H1 (cell line): Measurements from ENCODE around the gene PROSER1. TPM values are rescaled to one million over a fixed set of nuclear protein-coding genes. Genes with fewer than 3 reads are reported as not detected.

Experiments
- KDM4A ChIP-seq: IDR thresholded peaks from one replicate; pipeline ENCODE4 v1.7.1; 2012; ENCODE audit warnings: low read depth, mild to moderate bottlenecking, moderate library complexity, low read length, inconsistent platforms; ENCODE audit not compliant: severe bottlenecking
- polyA plus RNA-seq, 7 experiments: library from polyadenylated mRNA; depleted of rRNA in 3 of 7; stranded (reverse) in 5 of 7; unstranded in 2 of 7; fragments of >200 nt in 5 of 7; fragments of 200-250 nt in 2 of 7; gene quantifications; 1 replicate in 5 of 7; 2 replicates in 1 of 7; 4 replicates in 1 of 7; pipeline versions ENCODE4 v1.2.1 to v1.2.3, GENCODE V29; 2011 to 2013; ENCODE audit warnings: missing spikeins in 2 of 7, mixed read lengths in 2 of 7
- total RNA-seq: library from RNA; stranded (reverse); fragmentation: NEBNext Ultra II Directional; extraction: Animal tissue kit (Norgen Biotek cat#: 25700); gene quantifications from 2 replicates; pipeline ENCODE4 v1.2.1, GENCODE V29; 2021

Gene PROSER1
- total and polyA plus RNA-seq, 2 of the 8 experiments (the other 6 are each of a cell fraction or from before 2014, with no cell fraction given) = 99.2 to 116 TPM

DNA sequence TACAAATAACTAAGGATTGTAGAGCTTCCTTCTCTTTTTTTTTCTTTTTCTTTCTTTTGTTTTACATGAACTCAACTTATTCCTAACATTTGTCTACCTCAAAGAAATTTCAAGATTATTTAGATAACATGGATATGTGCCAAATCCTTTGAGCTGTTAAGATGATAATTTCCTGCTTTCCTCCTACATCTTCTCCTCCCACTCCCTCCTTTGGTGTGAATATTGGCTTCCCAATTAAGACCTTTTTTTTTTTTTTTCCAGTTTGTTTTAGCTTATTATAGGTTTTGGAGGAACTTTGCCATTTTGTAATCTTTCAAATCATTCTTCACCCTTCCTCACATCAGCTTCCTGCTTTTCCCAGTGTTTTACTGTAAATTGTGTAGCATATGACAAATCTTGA lies 10.9 kb upstream of the PROSER1 start (continued):
- no peak for TF ChIP-seq KDM4A
